HS-5 (cell line): Measurements from ENCODE around the gene CHEK2.
"Not testable (repeated sequence)": the region's sequence is repeated elsewhere in the genome, so short reads cannot be mapped to it uniquely, and the experiment has no call there.

ENCODE experiments used
- DNase-seq: peaks from one replicate; pipeline ENCODE4 v3.0.0-alpha.2; 2012; ENCODE audit warnings: low read depth

The CHEK2 gene

GRCh38 chr22:28741200-28741784 lies 328 bp downstream of the CHEK2 start:
- DNase-seq = no peak

- not testable (repeated sequence) for DNase-seq
Observed at GRCh38 chr22:28738876-28739275, 2.7 kb downstream of the CHEK2 start.

- no peak for DNase-seq
Observed at GRCh38 chr22:28737701-28738100, 3.9 kb downstream of the CHEK2 start.

GRCh38 chr22:28736301-28737155 lies 5.1 kb downstream of the CHEK2 start:
- no peak for DNase-seq

DNA sequence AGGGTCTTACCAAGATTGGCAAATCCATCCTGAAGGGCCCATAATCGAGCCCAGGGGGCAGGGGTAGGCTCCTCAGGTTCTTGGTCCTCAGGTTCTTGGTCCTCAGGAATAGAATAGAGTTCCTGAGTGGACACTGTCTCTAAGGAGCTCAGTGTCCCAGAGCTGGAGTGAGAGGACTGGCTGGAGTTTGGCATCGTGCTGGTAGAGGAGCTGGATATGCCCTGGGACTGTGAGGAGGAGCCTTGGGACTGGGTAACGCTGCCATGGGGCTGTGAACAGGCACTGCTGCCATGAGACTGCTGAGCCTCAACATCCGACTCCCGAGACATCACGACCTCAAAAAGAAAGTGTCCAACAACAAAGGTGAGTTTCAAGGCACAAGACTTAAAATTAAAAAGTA lies 7.2 kb downstream of the CHEK2 start:
- no peak for DNase-seq

GRCh38 chr22:28730179-28730578 lies 11.4 kb downstream of the CHEK2 start:
- DNase-seq = no peak

- DNase-seq = no peak
Observed at GRCh38 chr22:28728621-28729313, 12.9 kb downstream of the CHEK2 start.

GRCh38 chr22:28728002-28728401 lies 13.6 kb downstream of the CHEK2 start:
- DNase-seq = no peak

- no peak for DNase-seq
Observed at GRCh38 chr22:28718044-28718443, 23.6 kb downstream of the CHEK2 start.

DNA sequence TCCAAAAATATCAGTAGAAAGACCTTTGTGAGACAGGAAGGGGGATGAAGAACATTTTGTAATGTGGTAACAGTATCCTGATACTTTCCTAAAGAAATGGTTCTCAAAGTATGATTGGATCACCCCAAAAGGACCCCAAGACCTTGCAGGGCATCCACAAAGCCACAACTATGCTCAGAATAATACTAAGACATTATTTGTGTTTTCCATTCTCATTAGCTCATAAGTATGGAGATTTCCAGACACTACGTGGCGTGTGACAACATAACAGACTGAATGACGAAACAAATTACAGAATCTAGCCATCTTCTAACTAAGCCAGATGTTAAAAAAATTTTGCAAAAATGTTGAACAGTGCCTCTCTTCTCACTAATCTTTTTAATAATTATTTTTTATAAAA lies 24.9 kb downstream of the CHEK2 start:
- DNase-seq = no peak

DNA sequence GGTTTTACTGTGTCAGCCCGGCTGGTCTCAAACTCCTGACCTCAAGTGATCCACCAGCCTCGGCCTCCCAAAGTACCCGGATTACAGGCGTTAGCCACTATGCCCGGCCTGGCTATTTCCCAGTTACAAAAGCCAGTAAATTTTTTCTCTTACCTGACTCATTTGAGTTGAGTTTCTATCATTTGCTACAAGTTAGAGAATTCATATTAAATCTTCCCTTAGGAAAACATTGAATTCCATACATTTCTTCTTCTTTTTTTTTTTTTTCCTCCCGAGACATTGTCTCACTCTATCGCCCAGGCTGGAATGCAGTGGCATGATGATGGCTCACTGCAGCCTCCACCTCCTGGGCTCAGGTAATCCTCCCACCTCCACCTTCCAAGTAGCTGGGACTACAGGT lies 26.0 kb downstream of the CHEK2 start:
- no peak for DNase-seq

GRCh38 chr22:28714043-28714628 lies 27.5 kb downstream of the CHEK2 start:
- DNase-seq = no peak

- DNase-seq = peak; percentile 97
Observed at GRCh38 chr22:28711820-28712777, 29.5 kb downstream of the CHEK2 start.

DNA sequence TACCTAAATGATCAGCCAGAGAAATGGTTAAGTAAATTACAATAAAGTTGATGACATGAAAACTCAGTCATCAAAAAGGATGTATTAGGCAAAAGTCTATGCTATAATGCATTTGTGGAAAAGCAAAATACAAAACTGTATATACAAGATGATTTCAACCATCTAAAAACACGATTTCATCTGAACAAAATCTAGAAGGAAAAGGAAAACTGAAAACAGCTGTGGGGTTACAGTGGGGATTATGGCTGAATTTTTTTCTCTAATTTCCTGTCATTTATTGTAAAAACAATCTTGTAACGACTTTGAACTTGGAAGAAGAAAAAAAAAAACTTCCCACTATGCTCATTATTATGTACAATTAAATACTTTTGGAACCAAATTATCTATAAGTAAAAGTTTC lies 30.3 kb downstream of the CHEK2 start:
- no peak for DNase-seq

DNA sequence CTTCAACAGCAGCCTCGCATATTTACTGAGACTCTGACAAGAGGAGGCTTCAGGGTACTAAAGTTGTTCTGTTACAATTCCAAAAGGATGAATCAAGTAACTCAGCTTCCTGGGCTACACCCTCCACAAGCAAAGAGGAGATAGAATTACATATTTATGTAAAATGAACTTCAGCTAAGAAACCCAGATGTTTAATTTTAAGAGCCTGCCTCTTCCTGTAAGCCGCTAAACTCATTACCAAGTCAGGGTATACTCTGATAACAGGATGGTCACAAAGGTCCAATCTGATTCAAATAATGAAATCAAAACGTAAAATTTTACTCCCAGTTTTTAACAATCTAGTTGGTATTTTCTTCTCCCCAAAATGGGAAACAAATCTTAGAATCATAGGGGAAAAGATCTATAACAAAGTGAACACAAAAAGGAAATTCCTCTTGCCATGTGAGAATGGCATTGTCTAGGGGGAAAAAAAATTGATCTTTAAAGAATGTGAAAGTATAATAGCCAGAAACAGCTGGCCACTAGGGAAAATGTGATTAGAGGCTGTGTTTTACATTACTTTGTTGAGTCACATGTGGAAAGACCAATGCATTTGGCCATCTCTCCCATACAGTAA lies 30.9 kb downstream of the CHEK2 start:
- DNase-seq = peak; percentile 74

GRCh38 chr22:28710107-28710506 lies 31.5 kb downstream of the CHEK2 start:
- no peak for DNase-seq

- no peak for DNase-seq
Observed at GRCh38 chr22:28706845-28707244, 34.8 kb downstream of the CHEK2 start.

GRCh38 chr22:28703436-28703835 lies 38.2 kb downstream of the CHEK2 start:
- DNase-seq = no peak

DNA sequence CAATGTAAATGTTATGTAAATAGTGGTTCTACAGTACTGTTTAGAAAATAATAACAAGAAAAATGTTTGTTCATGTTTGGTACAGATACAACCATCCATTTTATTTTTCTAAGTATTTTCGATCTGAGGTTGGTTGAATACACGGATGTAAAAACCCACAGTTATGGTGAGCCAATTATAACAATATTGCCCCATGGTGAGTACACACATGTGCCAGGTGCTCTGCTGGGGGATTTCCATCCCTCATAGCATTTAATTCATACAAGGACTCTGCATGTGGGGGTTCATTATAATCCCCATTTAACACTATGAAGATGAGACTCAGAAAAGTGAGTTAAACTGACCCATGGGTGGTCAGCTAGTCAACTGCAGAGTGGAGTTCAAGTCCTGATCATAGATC lies 38.7 kb downstream of the CHEK2 start:
- DNase-seq = no peak

- DNase-seq = not testable (repeated sequence)
Observed at GRCh38 chr22:28693041-28693760, 48.4 kb downstream of the CHEK2 start.
